Measurements from ENCODE around the gene CES3.
A peak's percentile ranks its signal among the peaks of the same experiment; 100 is the strongest.
"Not testable (repeated sequence)": the region's sequence is repeated elsewhere in the genome, so short reads cannot be mapped to it uniquely, and the experiment has no call there.

The CES3 gene

DNA sequence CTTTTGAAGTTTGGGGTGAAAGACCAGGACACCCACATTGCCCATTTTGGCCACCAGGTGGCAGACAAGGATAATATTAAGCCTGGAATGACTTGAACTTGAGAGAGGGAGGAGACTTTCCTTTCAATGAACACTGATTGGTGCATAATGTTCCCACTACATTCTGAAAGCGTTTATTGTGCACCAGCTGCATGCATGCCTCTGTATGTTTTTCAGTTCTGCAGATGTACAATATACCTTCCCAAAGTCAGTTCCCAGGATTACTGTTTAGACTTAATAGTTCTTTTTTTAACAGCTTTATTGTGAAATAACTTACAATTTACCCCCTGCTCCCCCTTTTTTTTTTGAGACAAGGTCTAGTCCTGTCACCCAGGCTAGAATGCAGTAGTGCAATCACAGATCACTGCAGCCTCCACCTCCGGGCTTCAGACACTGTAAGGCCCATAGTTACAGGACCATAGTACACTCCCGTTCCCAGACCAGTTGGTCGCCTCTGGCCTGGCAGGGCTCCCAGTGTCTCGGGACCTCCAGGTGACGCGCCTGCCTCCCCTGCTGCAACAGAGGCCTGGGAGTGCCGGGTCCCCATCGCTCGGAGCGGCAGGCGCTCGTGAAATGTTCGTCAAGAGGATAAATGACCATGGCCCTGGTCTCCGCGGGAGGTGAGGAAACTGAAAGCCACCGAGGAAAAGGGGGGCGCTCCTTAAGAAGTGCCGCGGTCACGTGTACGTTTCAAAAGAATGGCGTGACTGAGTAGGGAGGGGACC lies 13.6 kb upstream of the CES3 start:
- peak; percentile 47 for DNase-seq

DNA sequence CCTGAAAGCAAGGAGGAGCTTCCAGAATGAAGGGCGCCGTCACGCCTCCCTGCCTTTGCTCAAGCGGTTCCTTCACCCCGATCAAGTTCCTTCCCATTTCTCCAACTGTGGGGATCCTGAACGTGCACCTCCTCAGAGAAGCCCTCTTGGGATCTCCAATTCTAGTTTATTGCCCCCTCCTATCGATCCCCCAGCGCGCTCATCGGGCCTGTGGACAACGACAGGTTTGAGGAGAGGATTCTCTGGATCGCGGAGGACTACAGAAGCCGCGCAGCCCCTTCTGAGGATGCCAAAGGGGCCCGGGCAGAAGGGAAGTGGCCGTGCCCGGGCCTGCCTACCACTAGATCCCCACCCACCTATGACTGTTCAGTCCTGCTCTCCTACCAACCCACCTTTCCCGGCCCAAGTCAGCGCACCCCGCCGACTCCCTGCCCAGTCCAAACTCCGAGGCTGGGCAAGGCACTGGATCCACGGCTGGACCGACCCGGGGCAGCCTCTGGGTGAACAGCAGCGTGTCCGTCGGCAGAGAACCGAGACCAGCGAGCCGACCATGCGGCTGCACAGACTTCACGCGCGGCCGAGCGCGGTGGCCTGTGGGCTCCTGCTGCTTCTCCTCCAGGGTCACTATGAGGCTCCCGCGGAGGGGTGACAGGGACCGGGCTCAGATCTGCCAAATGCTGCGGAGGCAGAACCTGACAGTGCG lies 12.8 kb upstream of the CES3 start:
- DNase-seq: no peak

DNA sequence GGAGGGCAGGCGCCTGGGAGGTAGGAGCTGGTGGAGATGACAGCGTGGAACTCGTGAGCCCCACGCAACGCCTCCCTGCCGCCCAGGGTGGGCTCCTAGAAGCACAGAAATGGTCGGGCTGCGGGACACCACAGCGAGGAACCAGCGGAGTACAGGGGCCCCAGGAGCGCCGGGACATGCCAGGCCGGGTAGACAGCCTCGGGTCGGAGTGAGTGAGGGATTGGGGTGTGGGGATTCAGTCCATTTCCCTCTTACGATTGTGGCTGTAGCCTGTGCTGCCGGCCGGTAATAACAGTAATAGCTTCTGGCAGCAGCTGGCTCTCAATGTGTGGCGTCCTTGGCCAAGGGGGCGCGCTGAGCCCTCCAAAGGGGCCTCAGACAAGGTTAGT lies 12.2 kb upstream of the CES3 start:
- no peak for DNase-seq

DNA sequence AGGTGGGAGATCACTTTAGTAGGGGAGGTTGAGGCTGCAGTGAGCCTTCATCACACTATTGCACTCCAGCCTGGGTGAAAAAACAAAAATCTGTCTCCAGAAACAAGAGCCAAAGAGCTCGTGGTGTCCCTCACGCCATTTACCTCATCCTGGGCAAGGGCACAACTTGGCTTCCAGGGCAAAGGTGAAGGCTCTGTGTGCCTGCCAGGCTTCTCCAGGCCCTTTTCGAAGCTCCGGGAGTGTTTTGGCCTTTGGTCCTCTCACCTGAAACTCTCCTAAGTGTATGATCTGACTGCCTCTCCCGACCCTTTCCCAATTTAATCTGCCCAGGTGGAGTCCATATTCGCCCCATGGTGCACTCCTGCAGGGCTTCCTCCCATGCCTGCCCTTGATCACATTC lies 11.6 kb upstream of the CES3 start:
- no peak for DNase-seq

DNA sequence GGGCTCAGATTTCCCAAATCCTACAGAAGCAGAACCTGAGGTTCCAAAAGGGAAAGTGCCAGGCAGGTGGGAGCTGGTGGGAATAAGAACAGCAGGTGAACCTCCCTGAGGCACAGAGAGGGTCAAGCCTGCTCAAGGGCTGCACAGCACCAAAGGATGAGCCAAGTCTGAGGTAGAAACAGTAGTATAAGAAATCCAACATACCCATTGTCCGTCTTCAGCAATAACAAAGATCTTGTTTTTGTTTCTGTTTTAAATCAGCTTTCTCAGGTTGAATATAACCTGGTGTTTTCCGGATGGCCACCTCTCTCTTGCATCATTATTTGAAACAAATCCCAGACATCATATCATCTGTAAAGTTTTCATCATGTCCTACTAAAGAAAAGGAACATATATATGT lies 10.6 kb upstream of the CES3 start:
- no peak for DNase-seq

DNA sequence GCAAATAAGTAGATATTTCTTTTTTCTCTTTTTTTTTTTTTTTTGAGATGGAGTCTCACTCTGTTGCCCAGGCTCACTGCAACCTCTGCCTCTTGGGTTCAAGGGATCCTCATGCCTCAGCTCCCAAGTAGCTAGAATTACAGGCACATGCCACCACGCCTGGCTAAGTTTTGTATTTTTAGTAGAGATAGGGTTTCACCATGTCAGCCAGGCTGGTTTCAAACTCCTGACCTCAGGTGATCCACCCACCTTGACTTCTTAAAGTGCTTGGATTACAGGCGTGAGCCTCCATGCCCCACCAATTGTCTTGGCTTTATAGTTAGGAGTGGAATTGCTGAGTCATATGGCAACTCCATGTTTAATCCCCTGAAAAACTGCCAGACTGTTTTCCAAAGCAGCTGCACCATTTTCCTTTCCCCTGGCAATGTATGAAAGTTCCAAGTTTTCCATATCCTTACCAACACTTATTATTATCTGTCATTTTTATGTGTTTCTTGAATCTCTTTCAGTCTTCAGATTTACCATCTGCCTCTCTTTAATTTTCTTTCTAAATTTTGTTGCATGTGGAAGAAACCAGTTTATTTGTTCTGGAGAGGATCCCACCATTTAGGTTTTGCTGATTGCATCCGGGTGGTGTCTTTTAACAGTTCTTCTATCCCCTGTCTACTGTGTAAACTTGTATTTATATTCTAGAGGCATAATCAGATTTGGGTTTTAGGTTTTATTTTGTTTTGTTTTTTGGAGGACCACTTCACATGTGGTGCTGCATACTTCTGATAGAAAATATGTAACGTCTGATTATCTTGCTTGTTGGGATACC lies 9.9 kb upstream of the CES3 start:
- DNase-seq: no peak

DNA sequence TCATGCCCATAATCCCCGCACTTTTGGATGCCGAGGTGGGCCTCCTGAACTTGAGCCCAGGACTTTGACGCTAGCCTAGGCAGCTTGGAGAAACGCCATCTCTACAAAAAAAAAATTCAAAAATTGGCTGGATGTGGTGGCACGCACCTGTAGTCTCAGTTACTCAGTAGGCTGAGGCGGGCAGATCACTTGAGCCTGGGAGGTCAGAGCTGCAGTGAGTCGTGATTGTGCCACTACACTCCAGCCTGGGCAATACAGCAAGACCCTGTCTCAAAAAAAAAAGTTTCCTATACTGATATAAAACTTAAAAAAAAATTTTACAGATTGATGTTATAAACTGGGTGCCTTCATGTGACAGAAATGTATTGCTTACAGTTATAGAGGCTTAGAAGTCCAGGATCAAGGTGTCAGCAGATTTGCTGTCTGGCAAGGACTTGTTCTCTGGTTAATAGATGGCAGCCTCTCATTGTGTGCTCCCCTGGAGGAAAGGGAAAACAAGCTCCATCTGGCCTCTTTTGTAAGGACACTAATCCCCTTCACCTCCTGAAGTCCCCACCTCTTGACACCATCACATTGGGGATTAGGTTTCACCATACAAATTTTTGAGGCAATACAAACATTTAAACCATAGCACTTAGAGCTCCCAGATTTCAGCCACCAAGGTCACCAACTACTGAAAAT lies 8.5 kb upstream of the CES3 start:
- no peak for DNase-seq

DNA sequence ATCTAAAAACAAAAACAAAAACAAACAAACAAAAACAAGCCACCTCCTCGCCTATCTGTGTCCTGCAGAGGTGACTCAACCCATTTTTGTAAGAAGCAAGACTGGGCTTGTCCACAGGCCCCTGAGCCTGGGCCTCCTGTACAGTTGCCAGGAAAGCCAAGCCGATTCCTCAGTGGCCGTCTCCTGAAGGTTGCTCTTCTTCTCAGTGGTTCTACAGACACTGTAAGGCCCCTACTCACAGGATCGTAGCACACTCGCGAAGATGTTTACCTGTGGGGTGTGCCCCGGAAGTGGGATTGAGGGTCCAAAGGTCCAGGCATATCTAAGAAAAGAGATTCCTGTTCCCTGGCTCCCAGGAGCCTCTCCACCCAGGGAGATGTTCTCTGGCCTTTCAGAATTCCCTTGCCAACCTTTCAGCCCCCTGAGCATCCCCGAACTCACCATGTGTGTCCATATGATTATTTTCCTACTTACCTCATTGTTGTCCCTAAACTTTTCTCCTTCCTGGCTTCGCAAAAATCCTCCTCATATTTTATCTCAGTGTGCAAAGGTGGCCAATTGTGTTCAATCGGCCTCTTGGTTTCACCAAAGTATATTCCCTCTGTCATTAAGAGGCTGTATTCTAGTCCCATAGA lies 7.5 kb upstream of the CES3 start:
- no peak for DNase-seq

DNA sequence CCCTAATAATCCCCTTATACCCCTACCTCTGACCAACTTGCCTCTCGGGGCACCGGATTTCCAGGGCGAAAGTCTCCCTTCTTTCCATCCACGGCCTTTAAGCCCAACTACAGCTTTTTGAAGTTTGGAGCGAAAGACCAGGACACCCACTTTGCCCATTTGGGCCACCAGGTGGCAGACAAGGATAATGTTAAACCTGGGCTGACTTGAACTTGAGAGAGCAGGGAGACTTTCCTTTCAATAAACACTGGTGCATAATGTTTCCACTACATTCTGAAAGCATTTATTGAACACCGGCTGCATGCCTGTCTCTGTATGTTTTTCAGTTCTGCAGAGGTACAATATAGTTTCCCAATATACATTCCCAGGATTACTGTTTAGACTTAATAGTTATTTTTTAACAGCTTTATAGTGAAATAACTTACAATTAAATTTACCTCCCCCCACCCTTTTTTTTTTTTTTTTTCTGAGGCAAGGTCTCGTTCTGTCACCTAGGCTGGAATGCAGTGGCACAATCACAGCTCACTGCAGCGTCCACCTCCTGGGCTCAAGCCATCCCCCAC lies 6.9 kb upstream of the CES3 start:
- DNase-seq: no peak

DNA sequence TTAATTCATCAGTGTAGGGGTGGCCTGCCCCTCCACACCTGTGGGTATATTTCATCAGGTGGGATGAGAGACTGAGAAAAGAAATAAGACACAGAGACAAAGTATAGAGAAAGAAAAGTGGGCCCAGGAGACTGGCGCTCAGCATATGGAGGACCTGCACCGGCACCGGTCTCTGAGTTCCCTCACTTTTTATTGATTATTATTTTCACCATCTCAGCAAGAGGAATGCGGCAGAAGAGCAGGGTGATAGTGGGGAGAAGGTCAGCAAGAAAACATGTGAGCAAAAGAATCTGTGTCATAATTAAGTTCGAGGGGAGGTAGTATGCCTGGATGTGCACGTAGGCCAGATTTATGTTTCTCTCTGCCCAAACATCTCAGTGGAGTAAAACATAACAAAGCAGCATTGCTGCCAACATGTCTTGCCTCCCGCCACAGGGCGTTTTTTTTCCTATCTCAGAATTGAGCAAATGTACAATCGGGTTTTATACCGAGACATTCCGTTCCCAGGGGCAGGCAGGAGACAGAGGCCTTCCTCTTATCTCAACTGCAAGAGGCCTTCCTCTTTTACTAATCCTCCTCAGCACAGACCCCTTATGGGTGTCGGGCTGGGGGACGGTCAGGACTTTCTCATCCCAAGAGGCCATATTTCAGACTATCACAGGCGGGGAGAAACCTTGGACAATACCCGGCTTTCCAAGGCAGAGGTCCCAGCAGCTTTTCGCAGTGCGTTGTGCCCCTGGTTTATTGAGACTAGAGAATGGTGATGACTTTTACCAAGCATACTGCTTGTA lies 5.5 kb upstream of the CES3 start:
- not testable (repeated sequence) for DNase-seq

DNA sequence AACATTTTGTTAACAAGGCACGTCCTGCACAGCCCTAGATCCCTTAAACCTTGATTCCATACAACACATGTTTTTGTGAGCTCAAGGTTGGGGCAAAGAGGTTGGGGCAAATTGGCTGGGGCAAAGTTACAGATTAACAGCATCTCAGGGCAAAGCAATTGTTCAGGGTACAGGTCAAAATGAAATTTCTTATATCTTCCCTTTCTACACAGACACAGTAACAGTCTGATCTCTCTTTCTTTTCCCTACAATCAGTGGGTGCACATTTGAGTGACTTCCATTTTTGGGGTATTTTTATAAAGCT lies 5.0 kb upstream of the CES3 start:
- not testable (repeated sequence) for DNase-seq

DNA sequence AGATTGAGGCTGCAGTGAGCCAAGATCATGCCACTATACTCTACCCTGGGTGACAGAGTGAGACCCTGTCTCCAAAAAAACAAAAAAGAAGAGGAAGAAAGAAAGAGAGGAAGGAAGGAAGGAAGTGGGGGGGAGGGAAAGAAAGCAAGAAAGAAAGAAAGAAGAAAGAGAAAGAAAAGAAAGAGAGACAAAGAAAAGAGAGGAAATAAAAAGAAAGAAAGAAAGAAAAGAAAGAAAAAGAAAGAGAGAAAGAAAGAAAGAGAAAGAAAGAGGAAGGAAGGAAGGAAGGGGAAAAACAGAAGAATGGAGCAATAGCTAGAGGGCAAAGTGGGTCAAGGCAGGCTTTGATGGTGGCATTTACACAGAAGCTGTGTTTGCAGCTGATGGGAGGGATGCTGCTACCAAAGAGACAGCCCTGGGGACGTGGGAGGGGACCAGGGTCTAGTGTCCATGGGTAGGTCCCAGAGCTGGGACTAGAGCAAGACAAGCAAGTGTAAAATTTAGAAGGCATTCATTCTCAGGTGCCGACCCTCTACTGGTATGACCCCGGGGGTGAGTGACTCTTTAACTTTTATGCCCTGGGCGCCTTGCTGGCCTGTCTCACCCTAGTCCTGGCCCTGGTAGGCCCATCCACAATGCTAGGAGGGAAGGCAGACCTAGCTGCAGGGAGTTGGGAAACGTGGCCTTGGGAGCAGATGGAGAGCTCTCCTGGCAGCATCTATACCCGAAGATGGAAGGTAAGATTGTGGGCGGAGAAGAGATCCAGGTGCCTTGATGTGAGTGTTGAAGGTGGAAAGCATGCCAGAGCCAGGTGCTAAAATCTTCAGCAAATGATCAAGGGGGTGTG lies 2.0 kb upstream of the CES3 start:
- DNase-seq: no peak

DNA sequence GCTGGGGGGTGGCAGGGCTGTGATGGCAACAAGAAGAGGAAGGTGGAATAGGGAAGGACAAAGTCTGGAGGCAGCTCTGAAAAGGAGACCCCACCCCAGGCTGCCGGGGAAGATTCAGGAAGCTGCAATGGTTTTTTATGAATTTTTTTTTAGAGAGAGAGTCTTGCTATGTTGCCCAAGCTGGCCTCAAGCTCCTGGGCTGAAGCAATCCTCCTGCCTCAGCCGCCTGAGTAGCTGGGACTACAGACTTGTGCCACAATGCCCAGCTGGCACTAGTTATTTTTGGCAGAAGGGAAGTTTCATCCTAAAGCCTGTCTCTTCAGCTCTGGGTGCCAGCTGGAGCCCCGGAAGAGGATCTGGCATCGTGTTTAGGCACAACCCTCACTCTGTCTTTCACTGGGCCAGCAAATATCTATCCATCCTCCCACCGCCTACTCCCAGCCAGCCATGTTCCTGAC lies 1.3 kb upstream of the CES3 start:
- DNase-seq: no peak

DNA sequence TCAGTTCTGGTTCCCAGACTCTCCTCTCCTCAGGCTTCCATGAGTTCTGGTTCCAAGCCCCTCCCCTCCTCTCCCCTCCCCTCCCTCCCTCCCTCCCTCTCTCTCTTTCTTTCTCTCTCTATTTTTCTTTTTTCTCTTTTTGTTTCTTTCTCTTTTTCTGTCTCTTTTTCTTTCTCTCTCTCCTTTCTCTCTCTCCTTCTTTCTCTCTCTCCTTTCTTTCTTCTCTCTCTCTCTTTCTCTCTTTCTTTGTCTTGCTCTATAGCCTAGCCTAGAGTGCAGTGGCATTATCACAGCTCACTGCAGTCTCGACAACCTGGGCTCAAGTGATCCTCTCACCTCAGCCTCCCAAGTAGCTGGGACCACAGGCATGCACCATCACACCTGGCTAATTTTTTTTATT lies 796 bp upstream of the CES3 start:
- no peak for DNase-seq

DNA sequence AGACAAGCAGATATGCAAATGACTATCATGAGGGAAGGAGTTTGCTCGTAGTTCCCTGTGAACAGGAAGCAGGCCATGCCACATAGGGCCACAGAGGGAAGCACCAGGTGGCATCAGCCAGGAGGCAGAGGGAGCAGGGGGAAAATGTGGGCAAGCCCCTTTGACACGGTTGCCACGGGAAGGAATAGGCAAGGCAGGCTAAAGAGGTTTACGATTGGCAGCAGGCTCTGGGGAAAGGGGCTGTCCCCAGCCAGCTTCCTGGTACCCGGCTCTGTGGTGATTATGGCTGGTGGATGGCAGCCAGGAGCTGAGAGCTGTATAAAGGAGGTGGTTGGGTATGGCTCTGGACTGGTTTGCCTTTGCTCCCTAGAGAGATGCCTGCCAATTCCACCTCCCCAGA lies 848 bp downstream of the CES3 start:
- no peak for DNase-seq

DNA sequence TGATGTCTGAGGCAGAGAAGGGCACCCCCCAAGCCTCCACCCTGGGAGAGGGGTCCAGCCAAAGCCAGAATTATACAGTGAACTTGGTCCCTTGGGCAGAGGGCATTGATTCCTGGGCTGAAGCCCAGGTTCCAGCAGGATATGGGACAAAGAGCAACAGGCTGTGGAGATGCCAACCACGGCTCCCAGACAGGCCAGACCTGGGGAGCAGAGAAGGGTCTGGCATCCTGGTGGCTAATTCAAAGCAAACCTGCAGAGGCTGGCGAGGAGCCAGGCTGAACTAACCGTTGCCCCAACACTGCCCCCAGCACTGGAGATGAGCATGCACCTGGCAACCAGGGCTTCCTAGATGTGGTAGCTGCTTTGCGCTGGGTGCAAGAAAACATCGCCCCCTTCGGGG lies 3.0 kb downstream of the CES3 start:
- no peak for DNase-seq

DNA sequence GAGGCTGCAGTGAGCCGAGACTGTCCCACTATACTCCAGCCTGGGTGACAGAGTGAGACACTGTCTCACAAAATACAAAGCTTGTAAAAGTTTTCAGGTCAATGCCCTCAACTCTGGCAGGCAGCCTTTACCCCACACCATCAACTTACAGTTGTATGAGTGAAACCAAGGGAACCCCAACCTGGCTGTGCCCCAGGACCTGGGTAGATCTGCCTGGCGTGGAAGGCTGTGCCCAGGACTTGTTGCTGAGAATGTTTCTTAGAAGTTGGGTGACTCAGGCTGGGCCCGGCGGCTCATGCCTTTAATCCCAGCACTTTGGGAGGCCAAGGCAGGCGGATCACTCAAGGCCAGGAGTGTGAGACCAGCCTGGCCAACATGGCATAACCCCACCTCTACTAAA lies 7.8 kb downstream of the CES3 start:
- DNase-seq: no peak

DNA sequence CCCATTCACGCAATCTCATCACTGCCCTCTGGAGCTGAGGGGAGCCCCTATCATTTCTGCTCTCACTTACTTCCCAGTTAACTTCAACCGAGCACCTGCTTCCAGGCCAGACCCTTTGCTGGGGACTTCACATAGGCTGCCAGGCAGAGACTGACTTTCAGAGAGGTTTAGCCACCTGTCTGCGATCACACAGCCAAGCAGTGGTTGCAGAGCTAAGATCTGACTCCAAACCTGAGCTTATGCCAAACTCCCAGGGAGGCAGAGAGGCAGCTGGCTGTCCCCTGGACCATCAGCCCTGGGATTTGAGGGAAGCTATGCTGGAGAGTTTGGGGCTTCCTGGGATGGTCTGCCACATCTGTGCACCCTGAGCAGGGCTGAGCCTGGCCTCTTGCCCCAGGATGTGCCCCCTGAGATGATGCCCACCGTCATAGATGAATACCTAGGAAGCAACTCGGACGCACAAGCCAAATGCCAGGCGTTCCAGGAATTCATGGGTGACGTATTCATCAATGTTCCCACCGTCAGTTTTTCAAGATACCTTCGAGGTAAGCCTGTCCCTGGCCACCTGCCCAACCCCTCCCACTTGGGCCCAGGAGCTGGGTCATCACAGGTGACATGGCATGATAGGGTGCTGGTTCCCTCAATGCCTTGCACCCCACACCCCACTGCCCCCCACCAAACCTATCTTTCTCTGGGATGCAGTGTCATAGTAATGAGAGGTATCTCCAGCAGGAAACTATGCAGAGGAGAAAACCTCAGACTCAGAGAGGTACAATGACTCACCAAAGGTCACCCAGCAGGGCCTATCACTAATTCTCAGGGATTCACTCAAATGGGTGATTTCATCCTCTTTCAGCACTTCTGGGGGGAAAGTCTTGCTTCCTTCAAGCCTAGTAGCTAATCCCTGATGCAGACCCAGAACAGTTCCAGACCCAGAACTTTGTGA lies 10.0 kb downstream of the CES3 start:
- DNase-seq: no peak

DNA sequence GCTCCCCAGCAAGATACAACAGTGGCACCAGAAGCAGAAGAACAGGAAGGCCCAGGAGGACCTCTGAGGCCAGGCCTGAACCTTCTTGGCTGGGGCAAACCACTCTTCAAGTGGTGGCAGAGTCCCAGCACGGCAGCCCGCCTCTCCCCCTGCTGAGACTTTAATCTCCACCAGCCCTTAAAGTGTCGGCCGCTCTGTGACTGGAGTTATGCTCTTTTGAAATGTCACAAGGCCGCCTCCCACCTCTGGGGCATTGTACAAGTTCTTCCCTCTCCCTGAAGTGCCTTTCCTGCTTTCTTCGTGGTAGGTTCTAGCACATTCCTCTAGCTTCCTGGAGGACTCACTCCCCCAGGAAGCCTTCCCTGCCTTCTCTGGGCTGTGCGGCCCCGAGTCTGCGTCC lies 11.9 kb downstream of the CES3 start:
- DNase-seq: no peak

DNA sequence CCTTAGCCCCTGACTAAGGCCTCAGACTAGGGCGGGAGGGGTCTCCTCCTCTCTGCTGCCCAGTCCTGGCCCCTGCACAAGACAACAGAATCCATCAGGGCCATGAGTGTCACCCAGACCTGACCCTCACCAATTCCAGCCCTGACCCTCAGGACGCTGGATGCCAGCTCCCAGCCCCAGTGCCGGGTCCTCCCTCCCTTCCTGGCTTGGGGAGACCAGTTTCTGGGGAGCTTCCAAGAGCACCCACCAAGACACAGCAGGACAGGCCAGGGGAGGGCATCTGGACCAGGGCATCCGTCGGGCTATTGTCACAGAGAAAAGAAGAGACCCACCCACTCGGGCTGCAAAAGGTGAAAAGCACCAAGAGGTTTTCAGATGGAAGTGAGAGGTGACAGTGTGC lies 12.7 kb downstream of the CES3 start:
- DNase-seq: no peak

Measured in NCI-H1105 (cell line).